Measurements from ENCODE around the gene IQGAP2. TPM values are rescaled to one million over a fixed set of nuclear protein-coding genes. Genes with fewer than 3 reads are reported as not detected.
A peak's percentile ranks its signal among the peaks of the same experiment; 100 is the strongest.

The IQGAP2 gene
- total RNA-seq, 1 experiment from 2014 or later: 3.6 TPM

DNA sequence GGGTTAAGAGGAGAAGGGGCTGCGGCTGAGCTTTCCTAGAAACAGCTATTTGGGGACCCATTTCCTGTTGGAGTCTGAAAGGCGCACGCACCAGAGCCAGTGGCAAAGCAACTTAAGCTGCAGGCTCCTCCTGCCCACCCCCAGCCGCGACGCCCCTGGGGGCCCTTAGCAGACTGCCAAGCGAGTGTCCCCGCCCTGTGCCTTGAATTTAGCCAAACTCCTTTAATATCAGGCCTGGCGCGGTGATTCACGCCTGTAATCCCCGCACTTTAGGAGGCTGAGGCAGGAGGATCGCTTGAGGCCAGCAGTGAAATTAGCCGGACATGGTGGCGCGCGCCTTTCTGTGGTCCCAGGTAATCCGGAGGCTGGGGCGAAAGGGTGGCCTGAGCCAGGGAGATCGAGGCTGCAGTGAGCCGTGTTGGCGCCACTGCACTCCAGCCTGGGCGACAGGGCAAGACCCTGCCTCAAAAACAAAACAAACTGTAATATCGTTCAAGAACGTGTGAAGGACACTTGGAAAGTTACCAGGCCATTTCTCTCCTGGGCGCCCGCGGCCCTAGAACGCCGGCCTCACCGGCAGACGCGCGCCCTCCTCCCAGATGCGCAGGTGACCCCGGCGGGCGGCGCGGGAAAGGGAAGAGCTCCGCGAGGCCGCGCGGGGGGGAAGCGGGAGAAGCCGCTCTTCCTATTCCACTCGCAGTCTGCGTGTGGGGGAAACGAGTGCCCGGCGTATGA is 311.8 kb downstream of the IQGAP2 start:
- no peak for DNase-seq (ENCODE audit: low spot score)

DNA sequence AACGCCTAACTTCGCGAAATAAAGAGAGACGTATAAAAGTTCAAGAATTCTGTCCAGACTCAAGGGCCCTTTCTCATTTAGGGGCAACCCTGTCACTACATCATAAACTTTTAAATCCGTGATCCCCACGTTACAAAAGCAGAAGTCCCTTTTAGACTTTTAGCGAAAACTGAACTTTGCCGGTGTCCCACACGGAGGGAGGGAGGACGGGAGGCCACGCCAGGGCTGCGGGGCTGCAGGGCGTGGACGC is 312.3 kb downstream of the IQGAP2 start:
- DNase-seq (ENCODE audit: low spot score): no peak

DNA sequence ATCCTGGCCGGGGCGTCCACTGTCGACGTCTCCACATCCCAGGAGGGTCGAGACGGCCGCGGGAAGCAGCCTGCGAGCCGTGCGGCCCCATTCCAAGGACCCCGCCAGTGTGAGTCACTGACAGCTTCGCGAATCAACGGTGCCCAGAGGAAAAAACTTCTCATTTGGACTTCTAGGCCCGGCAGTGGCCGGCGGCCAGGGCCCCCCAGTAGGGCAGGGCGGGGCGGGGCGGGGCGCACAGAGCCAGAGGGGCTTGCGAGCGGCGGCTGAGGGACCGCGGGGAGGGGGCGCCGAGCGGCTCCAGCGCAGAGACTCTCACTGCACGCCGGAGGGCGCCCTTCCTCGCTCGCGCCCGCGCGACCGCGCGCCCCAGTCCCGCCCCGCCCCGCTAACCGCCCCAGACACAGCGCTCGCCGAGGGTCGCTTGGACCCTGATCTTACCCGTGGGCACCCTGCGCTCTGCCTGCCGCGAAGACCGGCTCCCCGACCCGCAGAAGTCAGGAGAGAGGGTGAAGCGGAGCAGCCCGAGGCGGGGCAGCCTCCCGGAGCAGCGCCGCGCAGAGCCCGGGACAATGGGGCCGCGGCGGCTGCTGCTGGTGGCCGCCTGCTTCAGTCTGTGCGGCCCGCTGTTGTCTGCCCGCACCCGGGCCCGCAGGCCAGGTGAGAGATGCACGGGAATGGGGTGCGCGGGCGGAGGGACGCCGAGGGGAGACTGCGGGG is 312.8 kb downstream of the IQGAP2 start, which contains the start of gene F2R:
Gene F2R (plus strand): TSS at position 391 of the 720 bp plus-strand sequence. CDS start 182 bp downstream, at position 573.
- peak; percentile 29 for DNase-seq (ENCODE audit: low spot score)

DNA sequence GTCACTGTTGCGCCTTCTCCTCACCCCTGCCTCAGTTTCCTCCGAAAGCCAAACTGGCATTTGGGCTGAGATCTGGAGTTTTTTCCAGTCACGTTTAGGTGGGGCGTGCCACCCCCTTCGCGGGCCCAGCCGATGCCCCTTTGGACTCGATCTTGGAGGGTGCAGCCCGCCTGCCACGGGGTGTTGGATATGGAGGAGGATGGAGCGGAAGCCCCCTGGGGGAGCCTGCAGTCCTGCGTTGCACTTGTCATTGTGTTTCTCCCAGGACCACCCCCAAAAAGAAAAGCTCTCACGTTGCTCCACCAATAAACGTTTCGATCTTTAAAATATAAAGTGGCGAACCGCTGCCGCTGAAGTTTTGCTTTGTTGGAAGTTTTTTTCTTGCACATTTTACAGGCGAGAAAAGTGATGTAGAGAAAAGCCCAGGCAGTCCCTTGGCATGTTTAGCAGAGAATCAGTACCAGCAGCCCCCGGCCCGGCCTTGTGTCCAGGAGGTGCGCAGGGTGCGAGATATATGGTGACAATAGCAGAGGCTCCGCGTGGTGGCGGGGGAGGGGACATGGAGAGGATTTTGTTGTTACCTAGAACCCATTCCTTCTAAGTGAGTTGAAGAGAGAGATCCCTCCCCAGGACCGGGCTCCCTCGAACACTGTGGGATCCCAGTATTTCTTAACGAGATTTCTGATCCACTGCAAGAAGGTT is 313.5 kb downstream of the IQGAP2 start:
- no peak for DNase-seq (ENCODE audit: low spot score)

DNA sequence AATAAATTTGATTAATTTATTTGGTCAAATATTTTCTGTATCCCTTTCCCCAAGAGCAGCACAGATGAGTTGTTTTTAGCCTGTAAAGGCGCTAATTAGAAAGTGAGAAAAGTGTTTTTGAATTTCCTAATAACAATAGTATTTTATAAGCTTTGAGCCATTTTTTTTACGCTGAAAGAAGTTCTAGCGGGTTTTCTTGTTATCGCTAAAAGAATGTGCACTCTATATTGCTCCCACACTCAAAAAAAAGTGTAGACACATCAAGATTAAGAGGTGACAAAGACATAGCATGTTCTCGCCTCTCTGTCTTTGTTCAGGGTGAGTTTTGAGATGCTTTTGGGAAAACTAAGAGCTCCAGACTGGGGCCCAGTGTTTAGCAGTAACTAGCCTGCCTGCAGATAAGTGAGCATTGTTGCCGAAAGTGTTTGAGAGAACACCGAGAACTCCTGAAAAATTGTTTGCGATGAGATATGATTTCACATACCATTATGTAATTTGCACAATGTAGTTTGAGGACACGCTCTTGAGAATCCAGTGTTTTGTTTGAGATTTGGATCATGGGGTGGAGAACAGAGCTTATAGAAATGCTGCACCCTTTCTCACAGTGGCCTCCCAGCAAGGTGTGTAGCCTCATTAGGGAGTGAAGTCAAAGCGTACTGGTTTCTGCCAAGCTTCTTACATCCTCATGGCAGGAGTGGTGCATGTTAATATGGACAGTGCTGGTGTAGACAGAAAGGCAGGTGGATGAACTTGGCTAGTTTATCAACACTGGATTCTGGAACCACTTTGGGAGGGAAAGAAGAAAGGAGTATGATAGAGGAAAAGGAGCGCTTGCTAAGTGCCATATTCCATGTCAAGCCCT is 314.4 kb downstream of the IQGAP2 start:
- no peak for DNase-seq (ENCODE audit: low spot score)

DNA sequence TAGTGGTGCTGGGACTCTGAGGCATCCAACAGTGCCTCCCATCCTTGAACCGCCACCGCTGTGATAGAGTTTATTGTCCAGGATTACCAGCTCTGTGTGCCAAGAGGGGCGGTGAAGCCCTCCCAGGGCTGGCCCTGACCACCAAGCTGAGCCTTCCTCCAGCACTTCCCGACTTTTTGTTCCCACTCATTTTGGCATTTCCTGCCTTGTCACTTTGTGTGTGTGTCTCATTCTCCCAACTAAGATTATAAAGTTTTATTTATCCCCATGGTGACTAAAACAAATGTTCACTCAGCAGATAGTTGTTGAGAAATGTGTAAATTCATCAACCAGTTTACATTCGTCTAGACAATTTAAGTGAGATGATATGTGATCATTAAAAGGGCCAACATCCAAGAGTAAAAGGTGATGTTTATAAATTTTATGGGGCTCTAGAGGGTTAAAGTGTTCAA is 315.3 kb downstream of the IQGAP2 start:
- DNase-seq (ENCODE audit: low spot score): no peak

DNA sequence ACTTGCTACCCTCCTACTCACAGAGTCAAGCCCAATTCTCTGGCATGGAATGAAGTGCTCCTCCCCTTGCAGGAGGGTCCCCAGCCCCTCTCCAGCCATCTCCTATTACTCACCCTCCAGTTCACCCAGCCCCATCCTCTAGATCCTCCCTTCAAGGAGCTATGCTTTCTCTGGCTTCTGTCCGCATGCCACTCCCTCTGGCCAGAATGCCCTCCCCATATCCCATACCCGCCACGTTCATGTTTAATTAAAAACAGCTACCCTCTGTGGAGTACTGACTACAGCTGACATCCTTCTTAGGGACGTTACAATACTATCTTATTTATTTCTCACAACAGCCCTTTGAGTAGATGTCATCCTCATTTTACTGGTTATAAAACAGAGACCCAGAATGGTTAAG is 315.8 kb downstream of the IQGAP2 start:
- no peak for DNase-seq (ENCODE audit: low spot score)

DNA sequence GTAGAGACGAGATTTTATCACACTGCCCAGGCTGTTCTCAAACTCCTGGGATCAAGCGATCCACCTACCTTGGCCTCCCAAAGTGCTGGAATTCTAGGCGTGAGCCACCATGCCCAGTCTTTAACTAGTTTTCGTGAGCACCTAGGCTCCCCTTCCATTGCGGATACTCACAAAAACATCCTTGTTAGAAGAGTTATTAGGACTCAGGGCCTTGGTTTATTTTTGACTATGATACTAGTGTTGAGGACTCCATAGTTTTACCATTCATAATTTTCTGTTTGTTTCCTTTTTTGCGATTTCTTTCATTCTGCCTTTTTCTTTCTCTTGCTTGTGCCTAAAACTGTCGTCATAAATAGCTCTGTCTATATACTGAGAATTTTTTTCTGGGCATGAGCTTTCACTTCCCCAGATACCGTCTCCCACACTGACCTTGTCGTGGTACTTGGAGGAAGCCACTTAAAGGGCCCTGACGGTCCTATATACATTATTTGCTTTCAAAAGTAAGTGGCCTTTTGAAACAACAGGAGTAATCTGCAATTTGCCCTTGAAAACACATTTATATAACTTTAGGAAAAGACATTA is 318.0 kb downstream of the IQGAP2 start:
- DNase-seq (ENCODE audit: low spot score): no peak

DNA sequence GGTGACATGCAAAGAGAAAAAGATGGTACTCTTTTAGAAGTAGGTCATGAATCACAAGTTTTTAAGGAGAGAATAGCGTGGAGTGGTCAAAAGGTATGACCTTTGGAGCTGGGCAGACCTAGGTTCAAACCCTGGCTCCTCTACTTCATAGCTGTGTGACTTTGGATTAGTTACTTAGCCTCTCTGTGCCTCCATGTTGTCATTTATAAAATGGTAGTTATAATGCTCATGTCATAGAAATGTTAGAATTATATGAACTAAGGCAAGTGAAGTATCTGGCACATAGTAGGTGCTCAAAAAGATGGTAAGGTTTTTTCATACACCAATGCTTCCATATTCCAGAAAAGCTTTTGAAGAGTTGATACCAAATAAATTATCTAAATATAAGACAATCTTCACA is 320.2 kb downstream of the IQGAP2 start:
- no peak for DNase-seq (ENCODE audit: low spot score)

DNA sequence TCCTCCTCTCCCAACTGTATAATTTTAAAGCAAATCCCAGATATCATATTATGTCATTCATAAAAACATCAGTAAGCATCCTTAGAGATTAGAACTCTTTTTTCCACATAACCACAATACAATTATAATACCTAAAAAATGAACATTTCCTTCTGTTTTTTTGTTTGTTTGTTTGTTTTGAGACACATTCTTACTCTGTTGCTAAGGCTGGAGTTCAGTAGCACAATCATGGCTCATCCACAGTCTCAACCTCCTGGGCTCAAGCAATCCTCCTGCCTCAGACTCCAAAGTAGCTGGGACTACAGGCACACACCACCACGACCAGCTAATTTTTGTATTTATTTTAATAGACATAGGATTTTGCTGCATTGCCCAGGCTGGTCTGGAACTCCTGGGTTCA is 320.8 kb downstream of the IQGAP2 start:
- no peak for DNase-seq (ENCODE audit: low spot score)

DNA sequence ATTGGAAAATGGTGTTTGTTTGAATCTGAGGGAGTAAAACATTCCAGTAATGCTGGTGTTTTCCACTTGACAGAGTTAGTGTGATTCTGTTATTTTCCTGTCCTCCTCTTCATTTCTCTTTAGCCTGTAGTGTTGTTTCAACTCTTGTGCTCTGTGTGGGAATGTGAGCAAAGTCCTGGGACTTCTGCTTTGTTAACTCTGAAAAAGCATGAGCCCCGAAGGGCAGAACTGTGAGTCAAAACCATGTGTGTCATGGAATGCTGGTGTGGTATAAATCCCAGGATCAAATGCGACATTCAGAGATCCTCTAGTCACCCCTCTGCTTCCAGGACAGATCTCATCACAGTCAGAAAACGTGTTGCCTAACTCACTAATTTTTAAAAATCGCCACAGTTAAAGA is 321.8 kb downstream of the IQGAP2 start:
- peak; percentile 40 for DNase-seq (ENCODE audit: low spot score)

DNA sequence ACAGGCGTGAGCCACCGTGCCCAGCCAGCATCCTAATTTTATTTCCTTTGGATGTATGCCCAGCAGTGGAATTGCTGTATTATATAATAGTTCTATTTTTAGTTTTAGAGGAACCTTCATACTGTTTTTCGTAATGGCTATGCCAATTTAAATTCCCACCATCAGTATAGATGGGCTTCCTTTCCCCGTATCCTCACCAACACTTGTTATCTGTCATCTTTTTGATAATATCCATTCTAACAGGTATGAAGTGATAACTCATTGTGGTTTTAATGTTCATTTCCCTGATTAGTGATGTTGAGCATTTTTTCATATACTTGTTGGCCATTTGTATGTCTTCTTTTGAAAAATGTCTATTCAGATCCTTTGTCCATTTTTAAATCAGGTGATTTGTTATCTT is 325.9 kb downstream of the IQGAP2 start:
- no peak for DNase-seq (ENCODE audit: low spot score)

DNA sequence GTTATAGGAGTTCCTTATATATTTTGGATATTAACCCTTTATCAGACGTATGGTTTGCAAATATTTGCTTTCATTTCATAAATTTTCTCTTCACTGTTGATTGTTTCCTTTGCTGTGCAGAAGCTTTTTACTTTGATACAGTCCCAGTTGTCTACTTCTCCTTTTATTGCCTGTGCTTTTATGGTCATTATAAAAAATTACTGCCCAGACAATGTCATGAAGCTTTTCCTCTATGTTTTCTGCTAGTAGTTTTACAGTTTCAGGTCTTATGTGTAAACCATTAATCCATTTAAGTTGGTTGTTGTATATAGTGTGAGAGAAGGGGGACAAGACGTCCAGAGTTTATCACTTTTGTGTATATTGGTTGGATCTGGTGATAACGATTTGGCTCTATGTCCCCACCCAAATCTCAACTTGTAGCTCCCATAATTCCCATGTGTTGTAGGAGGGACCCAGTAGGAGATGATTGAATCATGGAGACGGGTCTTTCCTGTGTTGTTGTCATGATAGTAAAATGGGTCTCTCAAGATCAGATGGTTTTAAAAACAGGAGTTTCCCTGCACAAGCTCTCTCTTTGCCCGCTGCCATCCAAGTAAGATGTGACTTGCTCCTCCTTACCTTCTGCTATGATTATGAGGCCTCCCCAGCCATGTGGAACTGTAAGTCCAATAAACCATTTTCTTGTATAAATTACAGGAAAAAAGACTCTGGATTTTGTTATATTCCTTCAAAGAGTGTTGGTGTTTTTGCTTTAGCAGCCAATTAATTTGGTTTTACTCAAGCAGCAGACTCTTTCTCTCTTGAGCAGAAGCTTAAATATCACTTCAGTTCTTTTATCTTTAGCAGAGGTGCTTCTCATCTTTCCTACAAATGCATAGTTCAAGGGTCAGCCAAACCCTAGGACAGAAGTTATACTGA is 326.5 kb downstream of the IQGAP2 start:
- no peak for DNase-seq (ENCODE audit: low spot score)

DNA sequence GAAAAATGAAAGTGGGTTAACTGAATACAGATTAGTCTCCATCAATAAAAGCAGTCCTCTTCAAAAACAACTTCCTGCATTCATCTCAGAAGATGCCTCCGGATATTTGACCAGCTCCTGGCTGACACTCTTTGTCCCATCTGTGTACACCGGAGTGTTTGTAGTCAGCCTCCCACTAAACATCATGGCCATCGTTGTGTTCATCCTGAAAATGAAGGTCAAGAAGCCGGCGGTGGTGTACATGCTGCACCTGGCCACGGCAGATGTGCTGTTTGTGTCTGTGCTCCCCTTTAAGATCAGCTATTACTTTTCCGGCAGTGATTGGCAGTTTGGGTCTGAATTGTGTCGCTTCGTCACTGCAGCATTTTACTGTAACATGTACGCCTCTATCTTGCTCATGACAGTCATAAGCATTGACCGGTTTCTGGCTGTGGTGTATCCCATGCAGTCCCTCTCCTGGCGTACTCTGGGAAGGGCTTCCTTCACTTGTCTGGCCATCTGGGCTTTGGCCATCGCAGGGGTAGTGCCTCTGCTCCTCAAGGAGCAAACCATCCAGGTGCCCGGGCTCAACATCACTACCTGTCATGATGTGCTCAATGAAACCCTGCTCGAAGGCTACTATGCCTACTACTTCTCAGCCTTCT is 329.4 kb downstream of the IQGAP2 start:
- DNase-seq (ENCODE audit: low spot score): no peak

DNA sequence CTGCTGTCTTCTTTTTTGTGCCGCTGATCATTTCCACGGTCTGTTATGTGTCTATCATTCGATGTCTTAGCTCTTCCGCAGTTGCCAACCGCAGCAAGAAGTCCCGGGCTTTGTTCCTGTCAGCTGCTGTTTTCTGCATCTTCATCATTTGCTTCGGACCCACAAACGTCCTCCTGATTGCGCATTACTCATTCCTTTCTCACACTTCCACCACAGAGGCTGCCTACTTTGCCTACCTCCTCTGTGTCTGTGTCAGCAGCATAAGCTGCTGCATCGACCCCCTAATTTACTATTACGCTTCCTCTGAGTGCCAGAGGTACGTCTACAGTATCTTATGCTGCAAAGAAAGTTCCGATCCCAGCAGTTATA is 329.9 kb downstream of the IQGAP2 start:
- no peak for DNase-seq (ENCODE audit: low spot score)

DNA sequence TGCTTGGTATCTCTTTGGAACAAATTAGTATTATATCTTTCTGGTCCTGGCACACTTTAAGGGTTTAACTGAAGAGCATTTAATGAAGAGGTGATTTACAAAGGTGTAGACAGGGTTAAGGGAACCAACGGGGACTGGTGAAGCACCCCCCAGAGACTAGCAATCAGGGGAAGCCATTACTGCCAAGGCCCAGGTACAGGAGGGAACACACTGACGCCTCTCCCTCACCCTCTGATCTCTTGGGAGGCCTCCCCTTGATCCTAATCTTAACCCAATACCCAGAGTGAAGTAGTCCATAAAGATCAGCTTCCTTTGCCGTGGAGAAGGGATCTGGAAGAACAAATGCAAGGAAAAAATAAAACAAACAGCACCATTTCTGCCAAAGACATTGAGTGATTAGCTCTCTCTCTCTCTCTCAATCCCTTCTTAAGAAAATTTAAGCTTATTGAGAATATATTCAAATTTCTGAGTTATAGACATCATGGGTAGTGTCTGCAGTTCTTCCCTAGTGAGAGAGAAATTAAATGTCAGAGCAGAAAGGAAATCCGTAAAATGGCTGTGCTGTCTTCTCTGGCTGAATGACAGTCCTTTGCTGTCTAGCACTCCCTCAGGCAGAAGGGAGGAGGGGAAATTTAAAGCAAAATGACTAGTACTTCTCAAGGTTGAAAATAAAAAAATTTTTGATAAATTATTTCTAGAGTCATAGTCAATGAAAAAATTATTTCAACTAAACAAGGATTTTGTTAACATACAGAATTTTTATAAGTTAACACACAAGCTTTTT is 332.9 kb downstream of the IQGAP2 start:
- no peak for DNase-seq (ENCODE audit: low spot score)

DNA sequence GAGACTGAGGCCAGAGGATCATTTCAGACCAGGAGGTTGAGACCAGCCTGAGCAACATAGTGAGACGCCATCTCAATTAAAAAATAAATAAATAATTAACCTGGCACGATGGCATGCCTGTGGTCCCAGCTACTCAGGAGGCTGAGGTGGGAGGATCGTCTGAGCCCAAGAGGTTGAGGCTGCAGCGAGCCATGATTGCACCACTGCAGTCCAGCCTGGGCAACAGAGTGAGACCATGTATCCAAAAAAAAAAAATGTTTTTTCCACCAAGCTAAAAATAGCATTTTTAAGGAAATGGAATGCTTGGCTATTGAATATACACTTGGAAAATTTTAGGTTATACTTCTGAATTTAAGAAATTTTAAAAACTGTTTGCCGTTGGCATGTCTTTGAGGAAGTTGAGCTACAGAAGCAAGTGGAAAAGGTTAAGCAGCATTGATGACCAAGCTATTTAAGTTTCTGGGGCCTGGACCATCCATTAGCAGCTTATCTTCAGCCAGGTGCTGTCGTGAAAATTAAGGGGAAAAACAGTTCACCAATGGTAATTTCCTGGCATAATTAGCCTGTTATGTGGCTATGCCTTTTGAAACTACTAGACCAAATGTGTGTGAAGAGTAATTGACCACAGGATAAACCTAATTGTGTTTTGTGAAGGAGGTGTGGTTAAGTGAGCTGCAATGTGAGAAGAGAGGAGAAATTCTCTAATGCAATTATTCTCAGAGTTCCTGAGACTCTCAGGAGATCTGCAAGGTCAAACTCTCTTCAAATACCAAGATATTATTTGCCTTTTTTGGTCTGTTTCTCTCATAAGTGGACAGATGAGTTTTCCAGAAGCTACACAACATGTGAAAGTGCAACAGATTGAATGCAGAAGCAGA is 333.8 kb downstream of the IQGAP2 start:
- DNase-seq (ENCODE audit: low spot score): no peak

DNA sequence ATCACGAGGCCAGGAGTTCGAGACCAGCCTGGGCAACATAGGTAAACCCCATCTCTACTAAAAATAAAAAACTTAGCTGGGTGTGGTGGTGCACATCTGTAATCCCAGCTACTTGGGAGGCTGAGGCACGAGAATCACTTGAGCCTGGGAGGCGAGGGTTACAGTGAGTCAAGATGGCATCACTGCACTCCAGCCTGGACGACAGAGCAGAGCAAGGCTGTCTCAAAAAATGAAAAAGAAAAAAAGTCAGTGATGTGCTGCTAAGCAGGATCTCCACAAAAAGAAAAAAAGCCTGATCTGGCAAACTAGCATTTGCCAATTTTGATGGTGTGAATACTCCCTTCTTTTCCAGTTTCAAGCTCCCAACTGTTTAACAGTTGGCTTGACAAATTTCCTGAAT is 334.8 kb downstream of the IQGAP2 start:
- no peak for DNase-seq (ENCODE audit: low spot score)
